A673 (cell line): ENCODE results near the gene PPARGC1A.

Source experiments
- EZH2 ChIP-seq: fragments of 200-600 bp; sonication (generic); IDR thresholded peaks from 2 replicates; pipeline ENCODE4 v1.6.1; 2017; ENCODE audit warnings: borderline replicate concordance, low read depth, mild to moderate bottlenecking, mixed read lengths, antibody characterized with exemption, low read length; ENCODE audit not compliant: poor library complexity, severe bottlenecking
- TF ChIP-seq, protein P1 (sequence below): fragments of 300-800, 200-600 bp; sonication (generic); conservative IDR thresholded peaks from 2 replicates; pipeline ENCODE4 v1.5.1; 2017; ENCODE audit warnings: low read depth, mild to moderate bottlenecking, antibody characterized with exemption, low read length, moderate library complexity, mixed read lengths

DNA sequence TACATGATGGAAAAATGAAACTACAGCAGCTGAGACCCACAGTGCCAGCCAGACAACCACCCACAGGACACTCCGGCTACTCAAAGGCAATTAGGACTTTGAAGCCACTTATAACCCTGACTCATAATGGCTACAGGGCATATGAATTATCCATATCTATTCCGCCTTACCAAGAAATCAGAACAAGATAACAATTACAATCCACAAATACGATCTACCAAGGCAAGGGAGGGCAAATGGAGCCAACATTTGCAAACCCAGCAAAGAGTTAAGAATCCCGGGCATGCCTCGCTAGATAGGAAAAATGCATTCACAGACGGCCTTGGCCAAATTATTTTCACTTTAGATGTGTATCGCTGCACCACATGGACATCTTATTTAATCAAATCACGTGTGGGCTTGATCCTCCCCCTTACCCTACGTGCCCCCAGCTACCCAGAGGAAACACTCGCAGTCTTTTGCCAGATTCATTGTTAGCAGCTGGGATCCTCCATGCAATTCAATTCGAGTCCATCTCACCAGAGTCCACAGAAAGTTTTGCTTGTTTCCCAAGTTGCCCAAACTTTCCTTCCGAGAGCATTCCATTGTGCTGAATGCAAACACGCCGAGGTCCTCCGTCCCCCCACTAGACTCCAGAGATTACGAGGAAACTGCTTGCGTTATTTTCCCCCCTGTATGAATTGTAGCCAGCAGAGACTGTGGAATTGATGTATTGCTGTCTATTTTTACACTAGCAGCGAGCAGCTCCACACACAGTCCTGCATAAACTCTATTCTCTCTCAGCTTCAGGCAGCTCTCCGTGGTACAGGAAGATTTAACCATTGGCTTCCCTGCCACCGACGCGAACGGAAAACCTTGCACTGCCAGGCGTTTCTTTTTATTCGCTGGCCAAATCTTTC, 1.2 kb downstream of the PPARGC1A start:
- TF ChIP-seq, protein P1, sequence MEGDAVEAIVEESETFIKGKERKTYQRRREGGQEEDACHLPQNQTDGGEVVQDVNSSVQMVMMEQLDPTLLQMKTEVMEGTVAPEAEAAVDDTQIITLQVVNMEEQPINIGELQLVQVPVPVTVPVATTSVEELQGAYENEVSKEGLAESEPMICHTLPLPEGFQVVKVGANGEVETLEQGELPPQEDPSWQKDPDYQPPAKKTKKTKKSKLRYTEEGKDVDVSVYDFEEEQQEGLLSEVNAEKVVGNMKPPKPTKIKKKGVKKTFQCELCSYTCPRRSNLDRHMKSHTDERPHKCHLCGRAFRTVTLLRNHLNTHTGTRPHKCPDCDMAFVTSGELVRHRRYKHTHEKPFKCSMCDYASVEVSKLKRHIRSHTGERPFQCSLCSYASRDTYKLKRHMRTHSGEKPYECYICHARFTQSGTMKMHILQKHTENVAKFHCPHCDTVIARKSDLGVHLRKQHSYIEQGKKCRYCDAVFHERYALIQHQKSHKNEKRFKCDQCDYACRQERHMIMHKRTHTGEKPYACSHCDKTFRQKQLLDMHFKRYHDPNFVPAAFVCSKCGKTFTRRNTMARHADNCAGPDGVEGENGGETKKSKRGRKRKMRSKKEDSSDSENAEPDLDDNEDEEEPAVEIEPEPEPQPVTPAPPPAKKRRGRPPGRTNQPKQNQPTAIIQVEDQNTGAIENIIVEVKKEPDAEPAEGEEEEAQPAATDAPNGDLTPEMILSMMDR: no peak
- TF ChIP-seq EZH2: no peak
